Mesodermal cell (in vitro differentiated cells): ENCODE data around the gene NPTX1.

ENCODE experiments used
- H3K27ac ChIP-seq: 2 replicates; pipeline ENCODE4 v1.7.0; 2013; ENCODE audit warnings: mild to moderate bottlenecking, low read depth, low read length, moderate library complexity; ENCODE audit not compliant: severe bottlenecking
- H3K36me3 ChIP-seq: 2 replicates; pipeline ENCODE4 v1.7.1; 2013; ENCODE audit warnings: mild to moderate bottlenecking, low read length, moderate library complexity; ENCODE audit not compliant: control insufficient read depth, insufficient read depth
- H3K4me1 ChIP-seq: one replicate; pipeline ENCODE4 v1.7.1; 2013; ENCODE audit warnings: mild to moderate bottlenecking, low read length; ENCODE audit not compliant: insufficient read depth, control insufficient read depth, poor library complexity, severe bottlenecking
- H3K4me3 ChIP-seq: 2 replicates; pipeline ENCODE4 v1.7.0; 2013; ENCODE audit warnings: low read length, control low read depth, mild to moderate bottlenecking; ENCODE audit not compliant: insufficient read depth, poor library complexity, severe bottlenecking; ENCODE audit errors: extremely low read depth
- H3K9me3 ChIP-seq: 2 replicates; pipeline ENCODE4 v1.7.1; 2013; ENCODE audit warnings: mild to moderate bottlenecking, low read length, moderate library complexity; ENCODE audit not compliant: control insufficient read depth
- WGBS, 2 experiments: methylation state at CpG; one replicate each; pipeline ENCODE4 v1.1.5; 2013; ENCODE audit warnings: missing lambda C conversion rate in 2 of 2; ENCODE audit not compliant: insufficient coverage in 2 of 2; 5-methylcytosine and 5-hydroxymethylcytosine counted together

NPTX1 gene

GRCh38 chr17:80442323-80442659 lies 34.1 kb downstream of the NPTX1 start:
- Histone ChIP-seq H3K9me3 (no peaks in the 10 kb centered on the region), H3K4me3 (no peak overlapping the region), H3K27ac (no peak overlapping the region), H3K4me1 (peaks cover 7% of the 10 kb centered on the region), H3K36me3 (no peaks in the 10 kb centered on the region)
- 73 to 79% methylated on average over 5 to 12 of the region's 12 CpGs for WGBS, 2 experiments

GRCh38 chr17:80441598-80442322 lies 34.6 kb downstream of the NPTX1 start:
- Histone ChIP-seq H3K4me1 (peaks cover 4% of the 10 kb centered on the region), H3K36me3 (no peaks in the 10 kb centered on the region), H3K4me3 (no peak overlapping the region), H3K9me3 (no peaks in the 10 kb centered on the region), H3K27ac (no peak overlapping the region)
- WGBS, 2 experiments = 77 to 86% methylated on average over 9 to 11 of the region's 14 CpGs

- H3K9me3 ChIP-seq = no peaks in the 10 kb centered on the region
- H3K4me1 ChIP-seq = no peaks in the 10 kb centered on the region
- no peaks in the 10 kb centered on the region for H3K36me3 ChIP-seq
- no peak overlapping the region for H3K27ac ChIP-seq
- 2 to 3% methylated on average over 6 to 11 of the region's 14 CpGs for WGBS, 2 experiments
- H3K4me3 ChIP-seq = no peak overlapping the region
These were observed 35.3 kb downstream of the NPTX1 start for GRCh38 chr17:80441133-80441578.

- Histone ChIP-seq H3K27ac (no peak overlapping the region), H3K9me3 (no peaks in the 10 kb centered on the region), H3K4me1 (no peaks in the 10 kb centered on the region), H3K36me3 (no peaks in the 10 kb centered on the region), H3K4me3 (no peak overlapping the region)
- 73 to 79% methylated on average over 4 to 7 of the region's 9 CpGs for WGBS, 2 experiments
These were observed 36.9 kb downstream of the NPTX1 start for GRCh38 chr17:80439499-80439898.

GRCh38 chr17:80438806-80439205 lies 37.6 kb downstream of the NPTX1 start:
- 85 to 90% methylated on average over 5 of the region's 5 CpGs for WGBS, 2 experiments
- no peaks in the 10 kb centered on the region for H3K36me3 ChIP-seq
- no peak overlapping the region for H3K27ac ChIP-seq
- no peaks in the 10 kb centered on the region for H3K9me3 ChIP-seq
- no peak overlapping the region for H3K4me3 ChIP-seq
- no peaks in the 10 kb centered on the region for H3K4me1 ChIP-seq

- no peaks in the 10 kb centered on the region for H3K9me3 ChIP-seq
- H3K4me3 ChIP-seq = no peak overlapping the region
- WGBS, 2 experiments = 72 to 80% methylated on average over 10 of the region's 10 CpGs
- no peaks in the 10 kb centered on the region for H3K4me1 ChIP-seq
- no peaks in the 10 kb centered on the region for H3K36me3 ChIP-seq
- no peak overlapping the region for H3K27ac ChIP-seq
These were observed 38.9 kb downstream of the NPTX1 start for GRCh38 chr17:80437532-80437931.

- Histone ChIP-seq H3K4me1 (no peaks in the 10 kb centered on the region), H3K4me3 (no peak overlapping the region), H3K9me3 (no peaks in the 10 kb centered on the region), H3K36me3 (no peaks in the 10 kb centered on the region), H3K27ac (no peak overlapping the region)
- 72 to 74% methylated on average over 10 to 11 of the region's 12 CpGs for WGBS, 2 experiments
These were observed 42.3 kb downstream of the NPTX1 start for GRCh38 chr17:80433916-80434666.

GRCh38 chr17:80432961-80433550 lies 43.4 kb downstream of the NPTX1 start:
- no peaks in the 10 kb centered on the region for H3K4me1 ChIP-seq
- WGBS, 2 experiments = 81 to 88% methylated on average over 6 of the region's 6 CpGs
- no peak overlapping the region for H3K4me3 ChIP-seq
- H3K27ac ChIP-seq = no peak overlapping the region
- no peaks in the 10 kb centered on the region for H3K9me3 ChIP-seq
- H3K36me3 ChIP-seq = no peaks in the 10 kb centered on the region

GRCh38 chr17:80432350-80432955 lies 44.0 kb downstream of the NPTX1 start:
- H3K4me1 ChIP-seq = peaks cover 3% of the 10 kb centered on the region
- no peak overlapping the region for H3K4me3 ChIP-seq
- H3K9me3 ChIP-seq = no peaks in the 10 kb centered on the region
- H3K36me3 ChIP-seq = no peaks in the 10 kb centered on the region
- no peak overlapping the region for H3K27ac ChIP-seq
- whole genome bisulfite sequencing, 2 experiments = 75 to 80% methylated on average over 12 to 15 of the region's 15 CpGs

- no peaks in the 10 kb centered on the region for H3K9me3 ChIP-seq
- WGBS, 2 experiments = 87 to 90% methylated on average over 27 to 29 of the region's 29 CpGs
- H3K4me1 ChIP-seq = peaks cover 5% of the 10 kb centered on the region
- H3K4me3 ChIP-seq = no peak overlapping the region
- H3K27ac ChIP-seq = no peak overlapping the region
- H3K36me3 ChIP-seq = no peaks in the 10 kb centered on the region
These were observed 44.9 kb downstream of the NPTX1 start for GRCh38 chr17:80431246-80432195.
